HG02938 (cell line): Measurements from ENCODE around the gene TNNI3K.

Experiments used
- ATAC-seq: cut with Tn5 transposase; IDR thresholded peaks from one replicate; pipeline ENCODE4 v1.9.1; 2021; ENCODE audit warnings: mild to moderate bottlenecking, moderate library complexity; ENCODE audit not compliant: unreplicated experiment

TNNI3K gene

GRCh38 chr1:74280642-74281396, 45.6 kb downstream of the TNNI3K start:
- ATAC-seq = no peak

- no peak for ATAC-seq
These were observed 51.2 kb downstream of the TNNI3K start for GRCh38 chr1:74286414-74286813.

- no peak for ATAC-seq
These were observed 79.3 kb downstream of the TNNI3K start for GRCh38 chr1:74314438-74314837.

GRCh38 chr1:74316302-74316701, 81.1 kb downstream of the TNNI3K start:
- ATAC-seq = no peak

- no peak for ATAC-seq
These were observed 82.5 kb downstream of the TNNI3K start for GRCh38 chr1:74317663-74318062.

GRCh38 chr1:74323937-74324473, 88.8 kb downstream of the TNNI3K start:
- no peak for ATAC-seq

GRCh38 chr1:74324684-74325448, 89.7 kb downstream of the TNNI3K start:
- ATAC-seq = no peak

GRCh38 chr1:74328851-74329250, 93.7 kb downstream of the TNNI3K start:
- ATAC-seq = no peak

GRCh38 chr1:74333244-74333643, 98.1 kb downstream of the TNNI3K start:
- ATAC-seq = no peak

GRCh38 chr1:74334147-74334546, 99.0 kb downstream of the TNNI3K start:
- ATAC-seq = no peak

- no peak for ATAC-seq
These were observed 105.5 kb downstream of the TNNI3K start for GRCh38 chr1:74340656-74341055.

GRCh38 chr1:74341702-74342339, 106.6 kb downstream of the TNNI3K start:
- ATAC-seq = no peak

GRCh38 chr1:74343216-74343615, 108.0 kb downstream of the TNNI3K start:
- ATAC-seq = no peak

GRCh38 chr1:74344387-74344786, 109.2 kb downstream of the TNNI3K start:
- ATAC-seq = no peak

- ATAC-seq = no peak
These were observed 121.3 kb downstream of the TNNI3K start for GRCh38 chr1:74356493-74356892.

GRCh38 chr1:74357150-74357549, 122.0 kb downstream of the TNNI3K start:
- no peak for ATAC-seq

GRCh38 chr1:74357756-74358155, 122.6 kb downstream of the TNNI3K start:
- no peak for ATAC-seq

- ATAC-seq = no peak
These were observed 127.5 kb downstream of the TNNI3K start for GRCh38 chr1:74362691-74363090.

GRCh38 chr1:74363220-74363619, 128.0 kb downstream of the TNNI3K start:
- ATAC-seq = no peak

GRCh38 chr1:74367175-74367813, 132.1 kb downstream of the TNNI3K start:
- ATAC-seq = no peak

GRCh38 chr1:74368335-74368734, 133.1 kb downstream of the TNNI3K start:
- no peak for ATAC-seq
